Effector memory CD8-positive, alpha-beta T cell (primary cell): ENCODE results near the gene GUK1.
"Not testable (repeated sequence)": the region's sequence is repeated elsewhere in the genome, so short reads cannot be mapped to it uniquely, and the experiment has no call there.

ENCODE experiments used
- ATAC-seq: fragments of 150-1000 bp; cut with Tn5 transposase; replicated peaks from 2 replicates; pipeline ENCODE4 v1.10.0; 2021; ENCODE audit warnings: mild to moderate bottlenecking, moderate library complexity
- DNase-seq, 3 experiments: peaks; one replicate each; pipeline ENCODE4 v3.0.0; 2021
- H3K27ac Mint-ChIP-seq, 2 donors: one replicate each; pipeline ENCODE4 v1.8.0; 2022; ENCODE audit warnings: mild to moderate bottlenecking in 2 of 2, mixed read lengths in 2 of 2, moderate library complexity in 2 of 2
- H3K27me3 Mint-ChIP-seq, 2 donors: one replicate each; pipeline ENCODE4 v1.8.0; 2022; ENCODE audit warnings: mixed read lengths in 2 of 2
- H3K36me3 Mint-ChIP-seq: one replicate; pipeline ENCODE4 v1.8.0; 2022; ENCODE audit warnings: mild to moderate bottlenecking, moderate library complexity, mixed read lengths; ENCODE audit not compliant: insufficient read depth
- H3K4me1 Mint-ChIP-seq, 2 donors: one replicate each; pipeline ENCODE4 v1.8.0; 2022; ENCODE audit warnings: low read depth in 2 of 2, mixed read lengths in 2 of 2
- H3K4me3 Mint-ChIP-seq, 2 donors: one replicate each; pipeline ENCODE4 v1.8.0; 2022; ENCODE audit warnings: mild to moderate bottlenecking in 2 of 2, mixed read lengths in 2 of 2, moderate library complexity in 2 of 2
- H3K9me3 Mint-ChIP-seq, 2 donors: one replicate each; pipeline ENCODE4 v1.8.0; 2022; ENCODE audit warnings: mixed read lengths in 2 of 2

Gene GUK1

DNA sequence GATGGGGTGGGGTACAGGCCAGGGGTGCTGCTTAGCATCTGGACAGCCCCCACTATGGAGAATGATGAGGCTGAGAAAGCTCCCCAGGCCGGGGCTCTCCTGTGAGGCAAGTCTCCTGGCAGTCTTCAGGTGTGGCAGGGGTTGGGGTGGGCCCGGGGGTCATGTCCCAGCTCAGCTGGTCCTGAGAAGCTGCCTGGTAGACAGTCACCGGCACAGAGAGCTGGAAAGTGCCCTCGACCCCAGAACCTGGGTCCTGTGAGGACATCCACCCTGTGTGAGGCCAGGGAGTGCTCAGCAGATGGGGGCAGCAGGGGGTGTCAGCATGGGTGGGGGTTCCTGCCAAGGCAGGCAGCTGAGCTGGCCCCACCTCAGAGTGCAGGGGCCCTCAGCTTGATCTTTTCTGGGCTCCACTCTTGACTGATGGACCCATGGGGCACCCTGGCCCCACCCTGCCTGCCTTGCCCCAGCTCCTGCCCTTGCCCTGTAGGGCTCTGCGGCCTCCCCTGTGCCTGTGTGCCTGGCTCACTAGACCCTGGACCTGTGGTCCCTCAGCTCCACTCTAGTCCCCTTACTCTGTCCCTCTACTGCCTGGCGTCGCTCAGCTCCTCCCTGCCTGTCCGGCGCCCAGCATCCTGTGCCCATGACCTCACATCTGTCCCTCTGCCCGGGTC is 31.3 kb downstream of the GUK1 start:
- ATAC-seq: no peak
- Mint-ChIP-seq H3K36me3 (peaks cover 36% of the 10 kb centered on the region), H3K4me3 (no peak overlapping the region), H3K9me3 (no peaks in the 10 kb centered on the region), H3K4me1 (peaks cover 14 to 23% of the 10 kb centered on the region in 2 donors), H3K27me3 (no peaks in the 10 kb centered on the region), H3K27ac (peak overlapping the region in 1 of 2 donors; percentile 78)
- no peak for DNase-seq

DNA sequence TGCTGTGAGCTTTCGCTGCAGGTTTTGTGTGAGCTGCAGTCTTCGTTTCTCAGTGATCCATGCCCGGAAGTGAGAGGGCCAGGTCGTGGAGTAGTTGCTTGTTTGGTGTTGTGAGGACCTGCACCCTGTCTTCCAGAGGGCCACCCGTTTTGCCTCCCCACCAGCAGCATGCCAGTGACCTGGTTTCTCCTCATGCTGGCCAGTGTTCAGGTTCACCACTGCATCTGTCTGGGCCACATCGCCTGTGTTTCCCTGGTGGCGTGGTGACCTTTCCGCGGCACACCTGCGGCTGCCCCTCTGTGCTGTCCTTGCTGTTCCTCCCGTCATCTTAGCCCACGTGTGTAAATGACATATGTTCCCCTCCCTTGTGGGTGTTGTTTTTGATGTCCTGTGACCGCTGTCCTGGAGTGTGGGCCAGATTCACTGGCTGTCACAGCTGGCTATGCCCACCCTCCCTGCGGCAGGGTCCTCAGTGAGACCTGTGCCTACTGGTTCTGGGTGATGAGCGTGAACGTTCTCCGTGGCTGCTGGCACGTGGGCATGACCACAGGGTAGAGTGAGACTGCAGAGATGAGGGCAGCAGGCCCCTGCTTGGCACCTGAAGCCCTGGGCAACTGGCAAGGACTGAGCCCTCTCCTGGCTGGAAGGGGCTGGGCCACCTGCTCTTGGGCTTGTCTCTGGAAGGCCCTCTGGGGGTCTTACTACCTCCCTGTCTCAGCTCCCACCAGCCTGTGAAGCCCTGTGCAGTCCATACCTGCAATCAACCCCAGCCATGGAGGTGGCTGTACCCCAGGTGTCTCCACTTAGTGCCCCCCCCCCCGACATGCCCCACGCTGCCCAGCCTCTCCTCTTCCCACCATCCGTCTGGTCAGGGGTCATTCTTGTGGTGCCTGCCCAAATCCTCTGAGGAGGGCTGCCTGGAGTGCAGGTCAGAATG is 32.8 kb downstream of the GUK1 start:
- no peaks in the 10 kb centered on the region for H3K9me3 Mint-ChIP-seq

GRCh38 chr1:228173528-228174481 is 33.7 kb downstream of the GUK1 start:
- peak overlapping the region in 1 of 2 donors; percentile 78 for H3K27ac Mint-ChIP-seq
- ATAC-seq (peak; percentile 59), DNase-seq (peak; percentile 36 to 46 (median 44))
- not testable (repeated sequence) for H3K4me3 Mint-ChIP-seq, H3K27me3 Mint-ChIP-seq, H3K9me3 Mint-ChIP-seq
- peaks cover 5 to 22% of the 10 kb centered on the region in 2 donors for H3K4me1 Mint-ChIP-seq
- H3K36me3 Mint-ChIP-seq: peaks cover 43% of the 10 kb centered on the region

More for the DNA sequence above, 32.8 kb downstream of the GUK1 start:
- peak overlapping the region; percentile 62 to 78 for H3K27ac Mint-ChIP-seq
- peaks cover 36% of the 10 kb centered on the region for H3K36me3 Mint-ChIP-seq
- no peak for ATAC-seq
- no peaks in the 10 kb centered on the region for H3K27me3 Mint-ChIP-seq
- no peak for DNase-seq
- H3K4me1 Mint-ChIP-seq: peaks cover 9 to 18% of the 10 kb centered on the region in 2 donors
- H3K4me3 Mint-ChIP-seq: no peak overlapping the region

DNA sequence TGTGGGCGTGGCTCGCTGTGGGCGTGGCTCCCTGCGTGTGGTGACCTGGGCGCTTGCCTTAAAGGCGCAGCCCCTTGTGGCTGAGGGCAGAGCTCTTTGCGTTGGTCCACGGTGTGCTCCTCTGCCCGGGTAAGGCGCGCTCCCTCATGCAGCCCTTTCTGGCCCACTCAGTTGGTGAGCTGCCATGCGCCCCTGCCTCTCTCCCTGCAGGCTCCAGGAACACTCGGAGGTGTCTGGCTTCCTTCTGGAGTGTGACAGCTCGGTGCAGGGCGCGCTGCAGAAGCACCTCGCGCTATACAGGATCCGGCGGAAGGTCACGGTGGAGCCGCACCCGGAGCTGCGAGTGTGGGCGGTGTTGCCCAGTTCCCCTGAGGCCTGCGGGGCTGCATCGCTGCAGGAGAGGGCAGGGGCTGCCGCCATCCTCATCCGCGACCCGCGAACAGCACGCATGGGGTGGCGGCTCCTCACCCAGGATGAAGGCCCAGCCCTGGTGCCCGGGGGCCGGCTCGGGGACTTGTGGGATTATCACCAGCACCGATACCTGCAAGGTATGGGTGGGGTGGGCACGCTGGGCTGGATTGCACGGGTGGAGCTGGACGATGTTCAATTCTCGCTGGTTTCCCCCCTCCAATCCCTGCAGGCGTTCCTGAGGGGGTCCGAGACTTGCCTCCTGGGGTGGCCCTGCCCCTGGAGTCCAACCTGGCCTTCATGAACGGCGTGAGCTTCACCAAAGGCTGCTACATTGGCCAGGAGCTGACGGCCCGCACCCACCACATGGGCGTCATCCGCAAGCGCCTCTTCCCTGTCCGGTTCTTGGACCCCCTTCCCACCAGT is 34.6 kb downstream of the GUK1 start:
- ATAC-seq (peak; percentile 80), DNase-seq (peak; percentile 41 to 53 (median 52))
- peak overlapping the region in 1 of 2 donors; percentile 12 for H3K27ac Mint-ChIP-seq
- no peaks in the 10 kb centered on the region for H3K27me3 Mint-ChIP-seq
- peaks cover 44% of the 10 kb centered on the region for H3K36me3 Mint-ChIP-seq
- no peaks in the 10 kb centered on the region for H3K9me3 Mint-ChIP-seq
- H3K4me1 Mint-ChIP-seq: peaks cover 5 to 21% of the 10 kb centered on the region in 2 donors
- H3K4me3 Mint-ChIP-seq: no peak overlapping the region

- Mint-ChIP-seq H3K9me3 (no peaks in the 10 kb centered on the region), H3K4me3 (no peak overlapping the region), H3K36me3 (peaks cover 50% of the 10 kb centered on the region), H3K4me1 (peaks cover 5 to 21% of the 10 kb centered on the region in 2 donors), H3K27ac (no peak overlapping the region), H3K27me3 (no peaks in the 10 kb centered on the region)
- DNase-seq (no peak), ATAC-seq (no peak)
Observed at GRCh38 chr1:228175316-228176023, 35.4 kb downstream of the GUK1 start.

- DNase-seq: no peak
- H3K9me3 Mint-ChIP-seq: no peaks in the 10 kb centered on the region
- peaks cover 49% of the 10 kb centered on the region for H3K36me3 Mint-ChIP-seq
- H3K4me1 Mint-ChIP-seq: peaks cover 5 to 21% of the 10 kb centered on the region in 2 donors
- H3K27ac Mint-ChIP-seq: no peak overlapping the region
- ATAC-seq: no peak
- no peak overlapping the region for H3K4me3 Mint-ChIP-seq
- no peaks in the 10 kb centered on the region for H3K27me3 Mint-ChIP-seq
Observed at GRCh38 chr1:228176024-228176395, 35.9 kb downstream of the GUK1 start.

- DNase-seq (no peak), ATAC-seq (no peak)
- Mint-ChIP-seq H3K27ac (no peak overlapping the region), H3K27me3 (no peaks in the 10 kb centered on the region), H3K4me1 (peaks cover 5 to 21% of the 10 kb centered on the region in 2 donors), H3K36me3 (peaks cover 47% of the 10 kb centered on the region), H3K4me3 (no peak overlapping the region), H3K9me3 (no peaks in the 10 kb centered on the region)
Observed at GRCh38 chr1:228176461-228177182, 36.5 kb downstream of the GUK1 start.

- Mint-ChIP-seq H3K4me1 (peaks cover 9 to 26% of the 10 kb centered on the region in 2 donors), H3K27me3 (no peaks in the 10 kb centered on the region), H3K36me3 (peaks cover 49% of the 10 kb centered on the region), H3K27ac (no peak overlapping the region), H3K4me3 (no peak overlapping the region), H3K9me3 (no peaks in the 10 kb centered on the region)
- no peak for DNase-seq
- ATAC-seq: no peak
Observed at GRCh38 chr1:228177183-228177475, 37.0 kb downstream of the GUK1 start.

DNA sequence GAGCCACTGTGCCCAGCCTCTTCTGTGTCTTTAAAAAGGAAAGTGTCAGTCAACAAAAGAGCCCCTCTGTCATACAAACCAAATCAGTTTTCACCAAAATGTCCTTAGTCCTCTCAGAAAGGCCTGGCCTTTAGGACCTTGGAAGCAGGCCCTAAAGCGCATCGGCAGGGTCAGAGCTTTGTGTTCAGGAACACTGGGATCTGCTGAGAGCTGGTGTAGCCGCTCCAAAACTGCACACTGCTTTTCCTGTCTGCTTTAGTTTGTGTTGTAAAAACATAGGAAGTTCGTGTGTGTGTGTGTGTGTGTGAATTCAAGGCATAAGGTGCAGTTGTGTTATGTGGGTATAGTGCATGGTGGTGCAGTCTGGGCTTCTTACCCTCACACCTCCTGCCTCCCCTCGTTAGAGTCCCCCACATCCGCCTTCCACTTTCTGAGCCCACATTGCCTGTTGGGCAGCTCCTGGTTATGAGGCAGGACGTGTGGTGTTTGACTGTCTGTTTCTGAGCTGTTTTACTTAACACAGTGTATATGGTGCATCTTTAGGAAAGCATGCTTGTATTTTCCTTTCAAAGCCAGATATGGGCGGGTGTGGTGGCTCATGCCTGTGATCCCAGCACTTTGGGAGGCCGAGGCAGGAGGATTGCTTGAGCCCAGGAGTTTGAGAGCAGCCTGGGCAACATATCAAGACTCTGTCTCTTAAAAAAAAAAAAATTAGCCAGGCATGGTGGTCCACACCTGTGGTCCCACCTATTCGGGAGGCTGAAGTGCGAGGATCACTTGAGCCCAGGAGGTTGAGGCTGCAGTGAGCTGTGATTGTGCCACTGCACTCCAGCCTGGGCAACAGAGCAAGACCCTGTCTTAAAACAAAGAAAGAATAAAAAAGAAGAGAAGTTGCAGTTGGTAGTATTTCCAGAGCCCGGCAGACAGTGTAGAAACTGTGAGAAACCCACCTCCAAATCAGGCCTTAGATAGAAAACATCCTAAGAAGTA is 37.9 kb downstream of the GUK1 start:
- no peak for DNase-seq
- Mint-ChIP-seq H3K36me3 (peaks cover 56% of the 10 kb centered on the region), H3K27ac (no peak overlapping the region), H3K9me3 (no peaks in the 10 kb centered on the region), H3K4me1 (peaks cover 7 to 20% of the 10 kb centered on the region in 2 donors), H3K27me3 (no peaks in the 10 kb centered on the region), H3K4me3 (no peak overlapping the region)
- ATAC-seq: no peak

- peaks cover 55% of the 10 kb centered on the region for H3K36me3 Mint-ChIP-seq
- H3K4me1 Mint-ChIP-seq: peaks cover 7 to 19% of the 10 kb centered on the region in 2 donors
- H3K4me3 Mint-ChIP-seq: no peak overlapping the region
- H3K9me3 Mint-ChIP-seq: no peaks in the 10 kb centered on the region
- ATAC-seq: no peak
- no peak for DNase-seq
- H3K27me3 Mint-ChIP-seq: no peaks in the 10 kb centered on the region
- H3K27ac Mint-ChIP-seq: peak overlapping the region in 1 of 2 donors; percentile 65
Observed at GRCh38 chr1:228178737-228179684, 38.9 kb downstream of the GUK1 start.
